Mammary epithelial cell (primary cell): ENCODE measurements around the gene SIAE.

Experiments used
- CTCF ChIP-seq, 2 donors: IDR thresholded peaks in 1 of 2; conservative IDR thresholded peaks in 1 of 2; 2 replicates each; pipeline ENCODE4 v1.5.1; 2011 to 2012; ENCODE audit warnings: inconsistent platforms in 2 of 2, low read length in 2 of 2, mild to moderate bottlenecking in 2 of 2, control low read depth in 1 of 2, low read depth in 1 of 2; ENCODE audit not compliant: insufficient read depth in 1 of 2; ENCODE audit errors: extremely low read depth in 1 of 2
- EZH2 ChIP-seq: IDR thresholded peaks from 2 replicates; pipeline ENCODE4 v1.6.1; 2012; ENCODE audit warnings: low read length, inconsistent platforms, borderline replicate concordance

GRCh38 chr11:124633355-124633754, 40.2 kb downstream of the SIAE start:
- TF ChIP-seq CTCF (conservative IDR thresholded peaks at IDR 0.05 in 1 of 2, IDR thresholded peaks at IDR 0.05 in 1 of 2; ENCODE audit: extremely low read depth in 1 of 2, insufficient read depth in 1 of 2, low read depth in 1 of 2, low read length in 2 of 2) (peak; percentile 19 to 34), EZH2 (no peak)
